H1 (cell line): ENCODE measurements around the gene MRPS17. TPM values are rescaled to one million over a fixed set of nuclear protein-coding genes. Genes with fewer than 3 reads are reported as not detected.
A peak's percentile ranks its signal among the peaks of the same experiment; 100 is the strongest.

ENCODE experiments used
- CTCF ChIA-PET: fragments of 300-600 bp; sonication (Branson Sonifier 250); formaldehyde crosslinking; loops from one replicate; lab custom pipeline; 2021; ENCODE audit not compliant: partially characterized antibody; lab: Charles Lee
- POLR2A ChIA-PET: fragments of 300-600 bp; sonication (Branson Sonifier 250); formaldehyde crosslinking; loops from one replicate; lab custom pipeline; 2021; ENCODE audit warnings: inconsistent platforms; ENCODE audit not compliant: partially characterized antibody; lab: Charles Lee
- DNase-seq, 2 experiments: peaks; one replicate each; pipeline versions ENCODE4 v3.0.0 to v3.0.0-alpha.2; 2010 to 2022; ENCODE audit warnings: low spot score in 2 of 2, low read depth in 1 of 2, mixed read lengths in 1 of 2
- FAIRE-seq: peaks from 2 replicates; lab custom pipeline; 2011; peaks lifted over from hg19 to GRCh38; lab: Jason Lieb, UNC
- H2AFZ ChIP-seq: 2 replicates; pipeline ENCODE4 v1.8.1; 2012; ENCODE audit warnings: low read length, inconsistent platforms
- H2AK5ac ChIP-seq: 2 replicates; pipeline ENCODE4 v1.6.1; 2013; ENCODE audit warnings: low read depth, low read length
- H2BK120ac ChIP-seq: replicated peaks from 2 replicates; pipeline ENCODE3; 2013; ENCODE audit warnings: low read depth, low read length, inconsistent platforms
- H2BK12ac ChIP-seq: 2 replicates; pipeline ENCODE4 v1.6.1; 2013; ENCODE audit warnings: low read depth, low read length
- H2BK15ac ChIP-seq: 2 replicates; pipeline ENCODE4 v1.6.1; 2013; ENCODE audit warnings: low read length
- H2BK20ac ChIP-seq: 2 replicates; pipeline ENCODE4 v1.6.1; 2013; ENCODE audit warnings: low read length
- H2BK5ac ChIP-seq: 2 replicates; pipeline ENCODE4 v1.6.1; 2013; ENCODE audit warnings: low read depth, low read length
- H3K14ac ChIP-seq: 2 replicates; pipeline ENCODE4 v1.6.1; 2013; ENCODE audit warnings: inconsistent platforms; ENCODE audit not compliant: insufficient read length
- H3K18ac ChIP-seq: 2 replicates; pipeline ENCODE4 v1.6.1; 2013; ENCODE audit warnings: low read length; ENCODE audit errors: extremely low read depth
- H3K23ac ChIP-seq: 2 replicates; pipeline ENCODE4 v1.6.1; 2013; ENCODE audit warnings: inconsistent platforms; ENCODE audit not compliant: insufficient read length
- H3K23me2 ChIP-seq: 2 replicates; pipeline ENCODE4 v1.6.1; 2013; ENCODE audit warnings: low read depth, low read length
- H3K27ac ChIP-seq: 2 replicates; pipeline ENCODE4 v1.6.1; 2011; ENCODE audit warnings: low read depth, low read length, inconsistent platforms
- H3K27me3 ChIP-seq, 4 experiments: replicated peaks in 1 of 4; 1 replicate in 1 of 4; 2 replicates in 3 of 4; pipeline versions ENCODE4 v1.6.1 to v1.8.1; 2011 to 2013; ENCODE audit warnings: low read length in 3 of 4, mild to moderate bottlenecking in 3 of 4, inconsistent platforms in 2 of 4, mixed read lengths in 2 of 4, moderate library complexity in 1 of 4; ENCODE audit not compliant: control insufficient read depth in 3 of 4, insufficient read depth in 3 of 4; ENCODE audit errors: extremely low read depth in 1 of 4
- H3K36me3 ChIP-seq, 4 experiments: 2 replicates each; pipeline versions ENCODE4 v1.6.1 to v1.8.1; 2011 to 2013; ENCODE audit warnings: mild to moderate bottlenecking in 4 of 4, low read length in 3 of 4, moderate library complexity in 2 of 4, control low read depth in 1 of 4, inconsistent platforms in 1 of 4; ENCODE audit not compliant: insufficient read depth in 4 of 4, control insufficient read depth in 2 of 4
- H3K4ac ChIP-seq: replicated peaks from 2 replicates; pipeline ENCODE3; 2013; ENCODE audit warnings: low read length, low read depth, mixed read lengths, inconsistent platforms; ENCODE audit not compliant: insufficient read length
- H3K4me1 ChIP-seq, 4 experiments: replicated peaks in 1 of 4; 1 replicate in 1 of 4; 2 replicates in 3 of 4; pipeline versions ENCODE4 v1.6.1 to v1.8.1; 2011 to 2013; ENCODE audit warnings: low read length in 3 of 4, inconsistent platforms in 2 of 4, mixed read lengths in 1 of 4; ENCODE audit not compliant: insufficient read depth in 4 of 4, control insufficient read depth in 3 of 4
- H3K4me2 ChIP-seq, 2 experiments: 2 replicates each; pipeline versions ENCODE4 v1.6.1 to v1.8.1; 2011 to 2013; ENCODE audit warnings: low read depth in 2 of 2, low read length in 2 of 2, control low read depth in 1 of 2, inconsistent platforms in 1 of 2, mild to moderate bottlenecking in 1 of 2; ENCODE audit not compliant: insufficient read depth in 1 of 2
- H3K4me3 ChIP-seq, 4 experiments: fragments of 200-600, 300-600 bp in 1 of 4; sonication (generic), shearing (Covaris generic), sonication (Bioruptor Twin) in 1 of 4; 2 replicates each; pipeline versions ENCODE4 v1.5.1 to v1.8.1; 2011 to 2016; ENCODE audit warnings: low read length in 4 of 4, low read depth in 3 of 4, control low read depth in 2 of 4, inconsistent platforms in 2 of 4, mild to moderate bottlenecking in 2 of 4, mixed read lengths in 1 of 4, moderate library complexity in 1 of 4; ENCODE audit not compliant: insufficient read depth in 2 of 4; ENCODE audit errors: extremely low read depth in 1 of 4
- H3K56ac ChIP-seq: replicated peaks from 2 replicates; pipeline ENCODE3; 2013; ENCODE audit warnings: low read depth, mild to moderate bottlenecking, mixed read lengths, low read length, inconsistent platforms; ENCODE audit not compliant: insufficient read length
- H3K79me1 ChIP-seq: 2 replicates; pipeline ENCODE4 v1.6.1; 2013; ENCODE audit warnings: low read depth, low read length, control low read depth
- H3K79me2 ChIP-seq, 2 experiments: 2 replicates each; pipeline versions ENCODE4 v1.6.1 to v1.8.1; 2012 to 2013; ENCODE audit warnings: low read length in 2 of 2, mild to moderate bottlenecking in 2 of 2, inconsistent platforms in 1 of 2; ENCODE audit not compliant: insufficient read depth in 2 of 2, control insufficient read depth in 1 of 2
- H3K9ac ChIP-seq, 4 experiments: replicated peaks in 1 of 4; 1 replicate in 1 of 4; 2 replicates in 3 of 4; pipeline versions ENCODE4 v1.6.1 to v1.8.1; 2011 to 2013; ENCODE audit warnings: low read depth in 3 of 4, low read length in 3 of 4, control low read depth in 2 of 4, mild to moderate bottlenecking in 2 of 4, moderate library complexity in 2 of 4, inconsistent platforms in 1 of 4; ENCODE audit errors: extremely low read depth in 1 of 4
- H3K9me3 ChIP-seq, 2 experiments: 2 replicates each; pipeline versions ENCODE4 v1.6.1 to v1.8.1; 2012 to 2013; ENCODE audit warnings: mild to moderate bottlenecking in 2 of 2, moderate library complexity in 2 of 2, control low read depth in 1 of 2, inconsistent platforms in 1 of 2, low read depth in 1 of 2, low read length in 1 of 2, mixed read lengths in 1 of 2; ENCODE audit not compliant: insufficient read depth in 2 of 2
- H4K20me1 ChIP-seq, 2 experiments: replicated peaks in 1 of 2; 2 replicates each; pipeline versions ENCODE3 to v1.8.1; 2011 to 2013; ENCODE audit warnings: inconsistent platforms in 2 of 2, low read length in 2 of 2, mild to moderate bottlenecking in 1 of 2; ENCODE audit not compliant: insufficient read depth in 2 of 2, control insufficient read depth in 1 of 2
- H4K5ac ChIP-seq: 2 replicates; pipeline ENCODE4 v1.6.1; 2013; ENCODE audit warnings: low read length, low read depth, mixed read lengths, inconsistent platforms; ENCODE audit not compliant: insufficient read length
- H4K8ac ChIP-seq: 2 replicates; pipeline ENCODE4 v1.8.0; 2013; ENCODE audit warnings: mild to moderate bottlenecking, moderate library complexity, low read length, inconsistent platforms; ENCODE audit not compliant: insufficient read depth; ENCODE audit errors: extremely low read depth
- H4K91ac ChIP-seq: replicated peaks from 2 replicates; pipeline ENCODE3; 2013; ENCODE audit warnings: low read length, mixed read lengths, inconsistent platforms; ENCODE audit not compliant: insufficient read length
- EP300 ChIP-seq, 2 experiments: IDR thresholded peaks; 1 replicate in 1 of 2; 2 replicates in 1 of 2; pipeline ENCODE4 v1.6.1; 2011 to 2012; ENCODE audit warnings: low read depth in 2 of 2, low read length in 2 of 2, mild to moderate bottlenecking in 2 of 2, borderline replicate concordance in 1 of 2, inconsistent platforms in 1 of 2, moderate library complexity in 1 of 2
- GABPA ChIP-seq: IDR thresholded peaks from 2 replicates; pipeline ENCODE4 v1.6.1; 2011; ENCODE audit warnings: mild to moderate bottlenecking, low read length, moderate library complexity, borderline replicate concordance; ENCODE audit not compliant: insufficient read depth
- RAD21 ChIP-seq, 2 experiments: IDR thresholded peaks in 1 of 2; conservative IDR thresholded peaks in 1 of 2; 2 replicates each; pipeline ENCODE4 v1.6.1; 2011; ENCODE audit warnings: low read depth in 2 of 2, low read length in 2 of 2, improper control_type of control experiment in 1 of 2, inconsistent platforms in 1 of 2, mild to moderate bottlenecking in 1 of 2, moderate library complexity in 1 of 2
- WGBS, 2 experiments: shearing (Covaris generic) in 1 of 2; methylation state at CpG; one replicate each; pipeline versions ENCODE4 v1.1.6 to v1.1.7; 2013 to 2015; ENCODE audit warnings: low lambda C conversion rate in 2 of 2, mixed read lengths in 2 of 2, inconsistent platforms in 1 of 2, low coverage in 1 of 2, missing lambda C conversion rate in 1 of 2; ENCODE audit not compliant: insufficient replicate concordance in 2 of 2, insufficient coverage in 1 of 2, insufficient read length in 1 of 2; ENCODE audit errors: extremely low coverage in 1 of 2, missing lambda C conversion rate in 1 of 2; 5-methylcytosine and 5-hydroxymethylcytosine counted together
- polyA plus RNA-seq, 7 experiments: library from polyadenylated mRNA; depleted of rRNA in 3 of 7; stranded (reverse) in 5 of 7; unstranded in 2 of 7; fragments of >200 nt in 5 of 7; fragments of 200-250 nt in 2 of 7; gene quantifications; 1 replicate in 5 of 7; 2 replicates in 1 of 7; 4 replicates in 1 of 7; pipeline versions ENCODE4 v1.2.1 to v1.2.3, GENCODE V29; 2011 to 2013; ENCODE audit warnings: missing spikeins in 2 of 7, mixed read lengths in 2 of 7
- total RNA-seq: library from RNA; stranded (reverse); fragmentation: NEBNext Ultra II Directional; extraction: Animal tissue kit (Norgen Biotek cat#: 25700); gene quantifications from 2 replicates; pipeline ENCODE4 v1.2.1, GENCODE V29; 2021
- TF ChIP-seq, protein P1 (sequence below), 3 experiments: IDR thresholded peaks; 1 replicate in 2 of 3; 2 replicates in 1 of 3; pipeline versions ENCODE4 v1.5.1 to v1.6.1; 2011; ENCODE audit warnings: low read length in 3 of 3, mild to moderate bottlenecking in 3 of 3, inconsistent platforms in 2 of 3, low read depth in 1 of 3, moderate library complexity in 1 of 3; ENCODE audit not compliant: insufficient read depth in 1 of 3; ENCODE audit errors: control extremely low read depth in 1 of 3
- TF ChIP-seq, protein P2 (sequence below): IDR thresholded peaks from 2 replicates; pipeline ENCODE4 v1.6.1; 2012; ENCODE audit warnings: inconsistent platforms

Gene MRPS17
- total and polyA plus RNA-seq, 2 of the 8 experiments (the other 6 are each of a cell fraction or from before 2014, with no cell fraction given), result 15.8 to 27.3 TPM

GRCh38 chr7:55964261-55965099, 12.8 kb downstream of the MRPS17 start, which contains the start of gene NIPSNAP2:
TSS of gene NIPSNAP2 (plus strand) at chr7:55964585. CDS start at chr7:55964610, 25 bp downstream.
- Histone ChIP-seq H3K79me2 (peaks cover 3 to 19% of the 10 kb centered on the region in 2 experiments; a peak in 3 of 4 replicates), H3K23ac (no peak within 1 kb of the TSS), H3K18ac (peak within 1 kb of the TSS; percentile 83), H3K4ac (no peak within 1 kb of the TSS), H2BK15ac (no peak within 1 kb of the TSS), H3K14ac (no peak within 1 kb of the TSS), H3K79me1 (peaks cover 5% of the 10 kb centered on the region), H4K91ac (peak within 1 kb of the TSS; percentile 74), H2BK120ac (no peak within 1 kb of the TSS), H2AK5ac (no peak within 1 kb of the TSS), H3K23me2 (no peaks in the 10 kb centered on the region), H2BK12ac (no peak within 1 kb of the TSS), H3K27ac (peak within 1 kb of the TSS; percentile 84), H3K4me2 (peak within 1 kb of the TSS; percentile 75 to 77), H4K5ac (peak within 1 kb of the TSS; percentile 80), H3K9ac (peak within 1 kb of the TSS; percentile 76 to 98 (median 86)), H2BK20ac (no peak within 1 kb of the TSS), H4K20me1 (peaks cover 0 to 4% of the 10 kb centered on the region in 2 experiments), H3K36me3 (no peaks in the 10 kb centered on the region), H3K9me3 (no peaks in the 10 kb centered on the region), H3K4me3 (peak within 1 kb of the TSS; percentile 80 to 99 (median 86)), H2BK5ac (peak within 1 kb of the TSS; percentile 75; the same call in 1 of the 2 replicates), H3K27me3 (peaks cover 1 to 13% (median 7%) of the 10 kb centered on the region in 4 experiments; a peak in 5 of 7 replicates), H2AFZ (peak within 1 kb of the TSS; percentile 6; the same call in 1 of the 2 replicates), H4K8ac (peak within 1 kb of the TSS; percentile 93), H3K56ac (peak within 1 kb of the TSS; percentile 46), H3K4me1 (no peaks in the 10 kb centered on the region)
- ChIA-PET POLR2A (interaction anchor here (0.6 to 2.3 kb wide), 24 partner anchors 9 to 643 kb away, joined by 3 to 23 read pairs (median 3); partner anchors contain the start of genes CCT6A and PSPH), CTCF (interaction anchor here (0.5 to 2.6 kb wide), 21 partner anchors 10 to 1591 kb away, joined by 3 to 13 read pairs (median 4); partner anchors contain the start of genes CCT6A, MRPS17 and PSPH)
- WGBS, 2 experiments, result 0% methylated on average over 21 of the region's 105 CpGs; no CpG with 5 or more reads in 1 of the 2 experiments
- peak; percentile 17 to 82 for DNase-seq
- no peak for FAIRE-seq
- TF ChIP-seq, protein P1, sequence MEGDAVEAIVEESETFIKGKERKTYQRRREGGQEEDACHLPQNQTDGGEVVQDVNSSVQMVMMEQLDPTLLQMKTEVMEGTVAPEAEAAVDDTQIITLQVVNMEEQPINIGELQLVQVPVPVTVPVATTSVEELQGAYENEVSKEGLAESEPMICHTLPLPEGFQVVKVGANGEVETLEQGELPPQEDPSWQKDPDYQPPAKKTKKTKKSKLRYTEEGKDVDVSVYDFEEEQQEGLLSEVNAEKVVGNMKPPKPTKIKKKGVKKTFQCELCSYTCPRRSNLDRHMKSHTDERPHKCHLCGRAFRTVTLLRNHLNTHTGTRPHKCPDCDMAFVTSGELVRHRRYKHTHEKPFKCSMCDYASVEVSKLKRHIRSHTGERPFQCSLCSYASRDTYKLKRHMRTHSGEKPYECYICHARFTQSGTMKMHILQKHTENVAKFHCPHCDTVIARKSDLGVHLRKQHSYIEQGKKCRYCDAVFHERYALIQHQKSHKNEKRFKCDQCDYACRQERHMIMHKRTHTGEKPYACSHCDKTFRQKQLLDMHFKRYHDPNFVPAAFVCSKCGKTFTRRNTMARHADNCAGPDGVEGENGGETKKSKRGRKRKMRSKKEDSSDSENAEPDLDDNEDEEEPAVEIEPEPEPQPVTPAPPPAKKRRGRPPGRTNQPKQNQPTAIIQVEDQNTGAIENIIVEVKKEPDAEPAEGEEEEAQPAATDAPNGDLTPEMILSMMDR (IDR thresholded peaks at IDR 0.05; ENCODE audit: control extremely low read depth in 1 of 3, insufficient read depth in 1 of 3, low read depth in 1 of 3, low read length in 3 of 3), result peak; percentile 65 to 75 (median 71)
- TF ChIP-seq RAD21 (IDR thresholded peaks at IDR 0.05 in 1 of 2, conservative IDR thresholded peaks at IDR 0.05 in 1 of 2; ENCODE audit: low read depth in 2 of 2, low read length in 2 of 2) (peak; percentile 31 to 65; a peak in 3 of 4 replicates), EP300 (IDR thresholded peaks at IDR 0.05; ENCODE audit: borderline replicate concordance in 1 of 2, low read depth in 2 of 2, low read length in 2 of 2) (no peak), GABPA (no peak)
- TF ChIP-seq, protein P2, sequence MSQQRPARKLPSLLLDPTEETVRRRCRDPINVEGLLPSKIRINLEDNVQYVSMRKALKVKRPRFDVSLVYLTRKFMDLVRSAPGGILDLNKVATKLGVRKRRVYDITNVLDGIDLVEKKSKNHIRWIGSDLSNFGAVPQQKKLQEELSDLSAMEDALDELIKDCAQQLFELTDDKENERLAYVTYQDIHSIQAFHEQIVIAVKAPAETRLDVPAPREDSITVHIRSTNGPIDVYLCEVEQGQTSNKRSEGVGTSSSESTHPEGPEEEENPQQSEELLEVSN, result 0 out of 2 replicates have a peak, but pooled peaks have one; percentile 15
